CD8-positive, alpha-beta memory T cell (primary cell): Measurements from ENCODE around the gene PROB1. TPM values are rescaled to one million over a fixed set of nuclear protein-coding genes. Genes with fewer than 3 reads are reported as not detected.
"Not testable (repeated sequence)": the region's sequence is repeated elsewhere in the genome, so short reads cannot be mapped to it uniquely, and the experiment has no call there.

Experiments
- CTCF ChIA-PET: fragments of 350-600 bp; sonication (Branson Sonifier 250); formaldehyde crosslinking; loops from one replicate; lab custom pipeline; 2021; ENCODE audit warnings: antibody characterized with exemption; lab: Charles Lee
- POLR2A ChIA-PET: fragments of 350-600 bp; sonication (Branson Sonifier 250); formaldehyde crosslinking; loops from one replicate; lab custom pipeline; 2021; ENCODE audit warnings: antibody characterized with exemption; lab: Charles Lee
- DNase-seq, 5 donors: peaks; one replicate each; pipeline versions ENCODE4 v3.0.0 to v3.0.0-alpha.2; 2020 to 2022; ENCODE audit warnings: mixed read lengths in 1 of 5
- H3K27ac ChIP-seq: one replicate; pipeline ENCODE4 v1.7.0; 2013; ENCODE audit warnings: low read depth, mild to moderate bottlenecking, low read length, moderate library complexity
- H3K27me3 ChIP-seq: 2 replicates; pipeline ENCODE4 v1.7.0; 2013; ENCODE audit warnings: low read length, mild to moderate bottlenecking; ENCODE audit not compliant: insufficient read depth, poor library complexity, severe bottlenecking
- H3K36me3 ChIP-seq: 2 replicates; pipeline ENCODE4 v1.7.0; 2013; ENCODE audit warnings: mild to moderate bottlenecking, low read length, moderate library complexity; ENCODE audit not compliant: insufficient read depth
- H3K4me1 ChIP-seq: 2 replicates; pipeline ENCODE4 v1.7.0; 2013; ENCODE audit warnings: mild to moderate bottlenecking, low read length, moderate library complexity; ENCODE audit not compliant: insufficient read depth
- H3K4me3 ChIP-seq: 2 replicates; pipeline ENCODE4 v1.7.0; 2013; ENCODE audit warnings: mild to moderate bottlenecking, low read length
- H3K9me3 ChIP-seq: 2 replicates; pipeline ENCODE4 v1.7.0; 2013; ENCODE audit warnings: mild to moderate bottlenecking, low read length
- H3K27ac Mint-ChIP-seq, 8 donors: one replicate each; pipeline ENCODE4 v1.8.0; 2020 to 2021; ENCODE audit warnings: mixed read lengths in 8 of 8, mild to moderate bottlenecking in 6 of 8, inconsistent platforms in 3 of 8, moderate library complexity in 3 of 8
- H3K27me3 Mint-ChIP-seq, 2 donors: one replicate each; pipeline ENCODE4 v1.8.0; 2020 to 2021; ENCODE audit warnings: mixed read lengths in 2 of 2, mild to moderate bottlenecking in 1 of 2, moderate library complexity in 1 of 2
- H3K36me3 Mint-ChIP-seq, 3 donors: one replicate each; pipeline ENCODE4 v1.8.0; 2020 to 2021; ENCODE audit warnings: mixed read lengths in 3 of 3, inconsistent platforms in 1 of 3, mild to moderate bottlenecking in 1 of 3
- H3K4me1 Mint-ChIP-seq, 3 donors: one replicate each; pipeline ENCODE4 v1.8.0; 2020 to 2021; ENCODE audit warnings: mixed read lengths in 3 of 3, inconsistent platforms in 1 of 3, mild to moderate bottlenecking in 1 of 3
- H3K4me3 Mint-ChIP-seq, 7 donors: one replicate each; pipeline ENCODE4 v1.8.0; 2020 to 2021; ENCODE audit warnings: mixed read lengths in 7 of 7, mild to moderate bottlenecking in 6 of 7, moderate library complexity in 4 of 7, inconsistent platforms in 2 of 7
- H3K9me3 Mint-ChIP-seq, 5 donors: one replicate each; pipeline ENCODE4 v1.8.0; 2020 to 2022; ENCODE audit warnings: mixed read lengths in 5 of 5, mild to moderate bottlenecking in 3 of 5, moderate library complexity in 2 of 5, inconsistent platforms in 1 of 5
- polyA plus RNA-seq: library from polyadenylated mRNA; unstranded; fragments of 300-500 nt; fragmentation: Illumina TruSeq; gene quantifications from one replicate; pipeline ENCODE4 v1.2.3, GENCODE V29; 2021
- total RNA-seq, 2 experiments: library from RNA; stranded (reverse); gene quantifications; one replicate each; pipeline ENCODE4 v1.2.3, GENCODE V29; 2021

The PROB1 gene
- total and polyA plus RNA-seq, 3 experiments from 2014 or later, result 0.72 to 7.2 (median 6.7) TPM

DNA sequence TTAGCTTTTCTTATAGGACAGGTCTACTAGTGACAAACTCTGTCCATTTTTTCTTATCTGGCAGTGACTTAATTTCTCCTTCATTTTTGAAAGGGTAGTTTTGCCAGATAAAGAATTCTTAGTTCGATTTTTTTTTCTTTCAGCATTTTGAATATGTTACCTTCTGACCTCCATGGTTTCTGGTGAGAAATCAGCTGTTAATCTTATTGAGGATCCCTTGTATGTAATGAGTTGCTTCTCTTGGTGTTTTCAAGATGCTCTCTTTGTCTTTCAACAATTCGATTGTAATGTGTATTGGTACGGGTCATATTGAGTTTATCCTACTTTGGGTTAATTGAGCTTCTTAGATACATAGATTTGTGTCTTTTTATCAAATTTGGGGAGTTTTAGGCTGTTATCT, 40.7 kb downstream of the PROB1 start:
- Mint-ChIP-seq H3K27ac (peak overlapping the region in 1 of 8 donors; percentile 58), H3K36me3 (peaks cover 7 to 46% (median 14%) of the 10 kb centered on the region in 3 donors), H3K4me3 (peak overlapping the region in 2 of 7 donors; percentile 21 to 28), H3K27me3 (no peaks in the 10 kb centered on the region), H3K9me3 (peaks cover 0 to 4% (median 0%) of the 10 kb centered on the region in 5 donors), H3K4me1 (peaks cover 44 to 71% (median 60%) of the 10 kb centered on the region in 3 donors)
- Histone ChIP-seq H3K27me3 (no peaks in the 10 kb centered on the region), H3K4me1 (peaks cover 10% of the 10 kb centered on the region), H3K27ac (no peak overlapping the region), H3K9me3 (no peaks in the 10 kb centered on the region), H3K4me3 (no peak overlapping the region), H3K36me3 (peaks cover 8% of the 10 kb centered on the region)
- POLR2A ChIA-PET, result no interaction called here
- no peak for DNase-seq
- CTCF ChIA-PET, result interaction anchor here (1.3 kb wide), 1 partner anchor 10 kb away, joined by 4 read pairs; no protein-coding TSS in a partner anchor

DNA sequence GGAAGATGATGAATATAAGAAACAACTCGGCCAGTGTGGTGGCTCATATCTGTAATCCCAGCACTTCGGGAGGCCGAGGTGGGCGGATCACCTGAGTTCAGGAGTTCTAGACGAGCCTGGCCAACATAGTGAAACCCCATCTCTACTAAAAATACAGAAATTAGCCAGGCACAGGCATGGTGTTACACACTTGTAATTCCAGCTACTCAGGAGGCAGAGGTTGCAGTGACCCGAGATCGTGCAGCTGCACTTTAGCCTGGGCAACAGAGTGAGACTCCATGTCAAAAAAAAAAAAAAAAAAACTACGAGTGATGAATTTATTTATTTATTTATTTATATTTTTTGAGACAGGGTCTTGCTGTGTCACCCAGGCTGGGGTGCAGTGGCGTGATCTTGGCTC, 47.0 kb downstream of the PROB1 start:
- H3K27ac Mint-ChIP-seq, H3K9me3 ChIP-seq, H3K9me3 Mint-ChIP-seq, H3K27ac ChIP-seq, H3K27me3 ChIP-seq, H3K27me3 Mint-ChIP-seq, H3K4me3 ChIP-seq, DNase-seq: not testable (repeated sequence)
- Mint-ChIP-seq H3K36me3 (peaks cover 4 to 50% (median 9%) of the 10 kb centered on the region in 3 donors), H3K4me3 (peak overlapping the region in 1 of 7 donors; percentile 13), H3K4me1 (peaks cover 54 to 78% (median 72%) of the 10 kb centered on the region in 3 donors)
- POLR2A ChIA-PET, result interaction anchor here (0.6 kb wide), 1 partner anchor 215 kb away, joined by 3 read pairs; no protein-coding TSS in a partner anchor
- Histone ChIP-seq H3K4me1 (peaks cover 27% of the 10 kb centered on the region), H3K36me3 (peaks cover 13% of the 10 kb centered on the region)
- CTCF ChIA-PET, result interaction anchor here (0.8 kb wide), 1 partner anchor 9 kb away, joined by 4 read pairs; no protein-coding TSS in a partner anchor

DNA sequence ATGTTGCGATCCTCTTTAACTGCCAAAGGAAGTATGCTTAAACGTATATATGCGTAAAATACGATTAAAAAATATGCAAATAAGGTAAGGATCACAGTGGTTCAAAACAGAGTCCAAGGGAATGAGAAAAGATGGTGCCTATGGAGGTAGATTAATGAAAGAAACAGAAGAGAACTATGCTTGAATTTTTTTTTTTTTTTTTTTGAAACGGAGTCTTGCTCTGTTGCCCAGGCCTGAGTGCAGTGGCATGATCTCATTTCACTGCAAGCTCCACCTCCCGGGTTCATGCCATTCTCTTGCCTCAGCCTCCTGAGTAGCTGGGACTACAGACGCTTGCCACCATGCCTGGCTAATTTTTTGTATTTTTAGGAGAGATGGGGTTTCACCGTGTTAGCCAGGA, 49.5 kb downstream of the PROB1 start:
- peaks cover 36% of the 10 kb centered on the region for H3K4me1 ChIP-seq
- H3K4me1 Mint-ChIP-seq, result peaks cover 56 to 78% (median 72%) of the 10 kb centered on the region in 3 donors
- DNase-seq, H3K36me3 ChIP-seq, H3K27ac ChIP-seq, POLR2A ChIA-PET, H3K27me3 Mint-ChIP-seq, CTCF ChIA-PET, H3K27me3 ChIP-seq, H3K9me3 ChIP-seq, H3K4me3 ChIP-seq, H3K9me3 Mint-ChIP-seq: not testable (repeated sequence)
- H3K4me3 Mint-ChIP-seq, result peak overlapping the region in 5 of 7 donors; percentile 2 to 45 (median 34)
- peaks cover 4 to 52% (median 9%) of the 10 kb centered on the region in 3 donors for H3K36me3 Mint-ChIP-seq
- H3K27ac Mint-ChIP-seq, result peak overlapping the region in 3 of 8 donors; percentile 51 to 67 (median 55)

DNA sequence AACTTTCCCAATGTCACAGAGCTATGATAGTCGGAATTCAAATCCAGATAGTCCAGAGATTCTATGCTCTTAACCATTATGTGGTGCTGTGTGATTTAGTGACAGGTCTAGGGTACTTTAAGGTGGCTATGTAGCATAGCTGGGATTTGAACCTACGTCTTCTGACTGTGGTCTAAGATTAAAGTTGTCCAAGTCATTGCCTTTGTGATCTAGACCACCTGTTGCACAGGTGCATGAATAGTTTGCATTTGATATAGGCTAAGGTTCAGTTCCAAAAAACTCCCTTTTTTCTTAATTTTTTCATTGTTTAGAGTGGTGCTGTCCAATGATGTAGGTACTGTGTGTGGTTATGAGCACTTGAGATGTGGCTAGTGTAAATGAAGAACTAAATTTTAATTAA, 50.7 kb downstream of the PROB1 start:
- H3K36me3 Mint-ChIP-seq, result peaks cover 4 to 52% (median 9%) of the 10 kb centered on the region in 3 donors
- Histone ChIP-seq H3K36me3 (peaks cover 5% of the 10 kb centered on the region), H3K27me3 (no peaks in the 10 kb centered on the region), H3K27ac (no peak overlapping the region), H3K4me3 (peak overlapping the region; percentile 32), H3K9me3 (no peaks in the 10 kb centered on the region), H3K4me1 (peaks cover 36% of the 10 kb centered on the region)
- H3K9me3 Mint-ChIP-seq, result no peaks in the 10 kb centered on the region
- no peak for DNase-seq
- ChIA-PET CTCF (interaction anchor here (0.7 to 1.6 kb wide), 3 partner anchors 10 to 50 kb away, joined by 3 to 4 read pairs (median 3); no protein-coding TSS in a partner anchor), POLR2A (interaction anchor here (0.6 to 0.7 kb wide), 2 partner anchors 47 to 52 kb away, joined by 5 to 8 read pairs; no protein-coding TSS in a partner anchor)
- H3K27me3 Mint-ChIP-seq, result no peaks in the 10 kb centered on the region
- H3K27ac Mint-ChIP-seq, result peak overlapping the region in 4 of 8 donors; percentile 17 to 67 (median 20)
- H3K4me1 Mint-ChIP-seq, result peaks cover 53 to 75% (median 68%) of the 10 kb centered on the region in 3 donors
- peak overlapping the region; percentile 56 to 97 (median 79) for H3K4me3 Mint-ChIP-seq

DNA sequence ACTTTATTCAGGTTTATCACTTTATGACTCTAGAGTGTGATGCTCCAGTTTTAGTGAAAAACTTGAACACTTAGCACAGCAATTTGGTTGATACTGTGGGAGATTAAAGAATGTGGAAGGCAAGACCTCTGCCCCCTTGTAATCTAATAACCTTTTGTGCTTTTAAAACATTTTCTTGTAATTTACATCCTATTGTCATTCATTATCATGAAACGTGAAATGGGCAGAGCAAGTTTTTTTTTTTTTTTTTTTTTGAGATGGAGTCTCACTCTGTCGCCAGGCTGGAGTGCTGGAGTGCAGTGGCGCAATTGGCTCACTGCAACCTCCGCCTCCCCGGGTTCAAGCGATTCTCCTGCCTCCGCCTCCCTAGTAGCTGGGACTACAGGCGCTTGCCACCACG, 51.4 kb downstream of the PROB1 start:
- Histone ChIP-seq H3K36me3 (peaks cover 5% of the 10 kb centered on the region), H3K27ac (no peak overlapping the region), H3K27me3 (no peaks in the 10 kb centered on the region), H3K4me1 (peaks cover 36% of the 10 kb centered on the region), H3K9me3 (no peaks in the 10 kb centered on the region), H3K4me3 (peak overlapping the region; percentile 87)
- ChIA-PET CTCF (interaction anchor here (0.7 to 1.6 kb wide), 3 partner anchors 10 to 49 kb away, joined by 3 to 4 read pairs (median 3); no protein-coding TSS in a partner anchor), POLR2A (interaction anchor here (0.6 to 0.7 kb wide), 2 partner anchors 46 to 52 kb away, joined by 5 to 8 read pairs; no protein-coding TSS in a partner anchor)
- peak overlapping the region; percentile 93 to 100 (median 97) for H3K4me3 Mint-ChIP-seq
- H3K27me3 Mint-ChIP-seq, result no peaks in the 10 kb centered on the region
- peaks cover 4 to 50% (median 7%) of the 10 kb centered on the region in 3 donors for H3K36me3 Mint-ChIP-seq
- H3K9me3 Mint-ChIP-seq, result no peaks in the 10 kb centered on the region
- no peak for DNase-seq
- peak overlapping the region in 7 of 8 donors; percentile 11 to 99 (median 98) for H3K27ac Mint-ChIP-seq
- peaks cover 49 to 71% (median 61%) of the 10 kb centered on the region in 3 donors for H3K4me1 Mint-ChIP-seq

DNA sequence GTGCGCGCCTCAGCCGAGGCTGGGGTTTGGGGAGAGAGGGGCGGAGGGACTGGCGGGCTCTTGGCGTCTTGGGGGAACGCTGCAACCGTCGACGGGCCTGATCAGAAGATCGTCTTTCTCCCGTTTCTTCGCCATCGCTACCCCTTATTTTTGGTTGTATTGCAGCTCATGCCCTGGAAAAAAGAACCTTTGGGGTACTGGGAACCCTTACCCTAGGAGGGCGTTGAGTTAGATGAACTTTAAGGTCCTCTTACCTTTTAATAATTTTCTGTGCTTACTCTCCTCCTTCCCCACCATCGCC, 52.5 kb downstream of the PROB1 start:
- Histone ChIP-seq H3K27ac (peak overlapping the region; percentile 99), H3K27me3 (no peaks in the 10 kb centered on the region), H3K36me3 (peaks cover 5% of the 10 kb centered on the region), H3K4me3 (peak overlapping the region; percentile 87), H3K9me3 (no peaks in the 10 kb centered on the region), H3K4me1 (peaks cover 36% of the 10 kb centered on the region)
- peak in 2 of 5 donors; percentile 80 to 81 for DNase-seq
- Mint-ChIP-seq H3K27ac (peak overlapping the region; percentile 98 to 100 (median 98)), H3K36me3 (peaks cover 4 to 45% (median 7%) of the 10 kb centered on the region in 3 donors), H3K27me3 (no peaks in the 10 kb centered on the region), H3K4me1 (peaks cover 47 to 65% (median 56%) of the 10 kb centered on the region in 3 donors), H3K9me3 (no peaks in the 10 kb centered on the region), H3K4me3 (peak overlapping the region; percentile 93 to 100 (median 97))
- CTCF ChIA-PET, result interaction anchor here (1.0 to 3.0 kb wide), 12 partner anchors 8 to 91 kb away, joined by 3 to 21 read pairs (median 5); partner anchors contain the start of genes MATR3, MZB1 and SPATA24
- POLR2A ChIA-PET, result interaction anchor here (0.5 to 3.0 kb wide), 28 partner anchors 9 to 799 kb away, joined by 3 to 68 read pairs (median 4); partner anchors contain the start of genes DNAJC18, ETF1, HSPA9 and MATR3

DNA sequence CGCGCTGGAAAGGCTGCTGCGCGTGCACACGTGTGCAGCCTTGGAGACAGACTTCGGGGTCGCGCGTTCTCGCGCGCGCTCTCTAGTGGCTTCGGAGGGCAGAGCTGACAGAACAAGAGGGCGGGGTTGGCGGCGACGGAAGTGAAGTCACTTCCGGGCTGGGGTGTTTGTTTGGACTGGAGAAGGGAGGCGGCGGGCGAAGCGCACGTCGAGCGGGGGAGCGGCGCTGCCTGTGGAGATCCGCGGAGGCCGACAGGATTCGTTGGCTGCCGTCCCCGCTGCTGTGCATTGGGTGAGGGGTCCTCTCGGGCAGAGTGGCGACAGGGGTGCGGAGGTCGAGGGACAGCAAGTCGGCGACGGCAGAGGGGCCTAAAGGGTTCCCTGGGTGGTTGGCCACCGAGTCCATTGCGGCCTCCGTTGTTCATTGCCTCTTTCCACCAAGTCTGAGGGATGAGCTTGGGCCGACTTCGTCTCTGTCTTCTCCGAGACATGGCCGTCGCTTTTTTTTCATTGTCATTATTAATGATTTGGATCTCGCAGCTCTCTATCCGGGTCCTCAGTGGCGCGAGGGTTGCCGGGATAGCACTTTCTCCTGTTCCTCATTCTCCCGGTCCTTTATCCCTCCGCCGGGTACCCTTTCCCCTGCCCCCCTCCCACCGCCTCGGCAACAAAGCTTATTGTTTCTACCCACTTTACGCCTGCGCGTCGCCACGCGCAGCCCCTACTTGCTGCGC, 53.0 kb downstream of the PROB1 start, which contains the start of gene PAIP2:
TSS of gene PAIP2 (plus strand) at position 166 of the 734 bp plus-strand sequence. CDS start 21,931 bp downstream, outside the sequence.
- Mint-ChIP-seq H3K4me1 (peaks cover 43 to 61% (median 53%) of the 10 kb centered on the region in 3 donors), H3K27ac (peak within 1 kb of the TSS; percentile 98 to 100 (median 98)), H3K36me3 (peaks cover 4 to 41% (median 7%) of the 10 kb centered on the region in 3 donors), H3K27me3 (no peaks in the 10 kb centered on the region), H3K9me3 (no peaks in the 10 kb centered on the region), H3K4me3 (peak within 1 kb of the TSS; percentile 93 to 100 (median 97))
- ChIA-PET CTCF (interaction anchor here (0.7 to 3.0 kb wide), 19 partner anchors 8 to 176 kb away, joined by 3 to 21 read pairs (median 4); partner anchors contain the start of genes MATR3, MZB1 and SPATA24), POLR2A (interaction anchor here (0.5 to 3.0 kb wide), 33 partner anchors 9 to 799 kb away, joined by 3 to 68 read pairs (median 4); partner anchors contain the start of genes DNAJC18, ECSCR, ETF1 and HSPA9)
- DNase-seq, result peak; percentile 96 to 98 (median 97)
- Histone ChIP-seq H3K27me3 (no peaks in the 10 kb centered on the region), H3K27ac (peak within 1 kb of the TSS; percentile 99), H3K36me3 (peaks cover 5% of the 10 kb centered on the region), H3K4me1 (peaks cover 36% of the 10 kb centered on the region), H3K4me3 (peak within 1 kb of the TSS; percentile 87), H3K9me3 (no peaks in the 10 kb centered on the region)
